ENCODE data around the gene OR2C3. TPM values are rescaled to one million over a fixed set of nuclear protein-coding genes. Genes with fewer than 3 reads are reported as not detected.

The OR2C3 gene
- total RNA-seq, 1 experiment from 2014 or later: not detected

GRCh38 chr1:247538561-247538960 lies 2.3 kb upstream of the OR2C3 start:
- no TSS peak for BruUV-seq (replicated peaks)

GRCh38 chr1:247535402-247535801 lies 838 bp downstream of the OR2C3 start:
- no TSS peak for BruUV-seq (replicated peaks)
- no peaks in the 10 kb centered on the region for H3K9me3 ChIP-seq (ENCODE audit: control insufficient read depth in 1 of 2, insufficient read depth in 1 of 2, low read depth in 1 of 2, low read length in 2 of 2)

More at GRCh38 chr1:247538561-247538960, 2.3 kb upstream of the OR2C3 start:
- 0 out of 2 replicates have a peak, but pooled peaks cover 4% of the 10 kb centered on the region for H3K27me3 ChIP-seq (ENCODE audit: insufficient read depth, low read length)
- no peak overlapping the region for H3K9ac ChIP-seq (ENCODE audit: low read length)
- no peaks in the 10 kb centered on the region for H4K20me1 ChIP-seq (ENCODE audit: insufficient read depth)
- no peaks in the 10 kb centered on the region for H3K4me1 ChIP-seq (ENCODE audit: control insufficient read depth in 1 of 2, insufficient read depth in 2 of 2, low read length in 2 of 2)
- H3K4me2 ChIP-seq (ENCODE audit: low read length): no peak overlapping the region
- no peak overlapping the region for H3K27ac ChIP-seq (ENCODE audit: low read depth, low read length)
- H3K9me2 ChIP-seq (ENCODE audit: insufficient read depth): no peaks in the 10 kb centered on the region
- intact Hi-C loops (cut with micrococcal nuclease): no loop called here
- CTCF ChIA-PET: no interaction called here
- TF ChIP-seq RAD21 (IDR thresholded peaks at IDR 0.05; ENCODE audit: low read depth): no peak
- H2AFZ ChIP-seq (ENCODE audit: low read depth, low read length, poor library complexity, severe bottlenecking): no peak overlapping the region
- DNase-seq (ENCODE audit: low read depth, low spot score) (no peak), ATAC-seq (no peak)
- no peaks in the 10 kb centered on the region for H3K36me3 ChIP-seq (ENCODE audit: control insufficient read depth in 1 of 2, insufficient read depth in 2 of 2, low read length in 2 of 2)
- no peak overlapping the region for H3K4me3 ChIP-seq (replicated peaks in 1 of 2; ENCODE audit: low read depth in 1 of 2, low read length in 2 of 2)
- RAD21 ChIA-PET (ENCODE audit: low non-redundant PET in 1 of 2, low total read pairs in 2 of 2, uncharacterized antibody in 2 of 2, unreplicated experiment in 2 of 2): no interaction called here
- POLR2A ChIA-PET: no interaction called here
- no peaks in the 10 kb centered on the region for H3K9me3 ChIP-seq (ENCODE audit: control insufficient read depth in 1 of 2, insufficient read depth in 1 of 2, low read depth in 1 of 2, low read length in 2 of 2)
- H3K79me2 ChIP-seq (ENCODE audit: insufficient read depth, low read length): no peaks in the 10 kb centered on the region

More at GRCh38 chr1:247535402-247535801, 838 bp downstream of the OR2C3 start:
- Histone ChIP-seq H3K4me3 (replicated peaks in 1 of 2; ENCODE audit: low read depth in 1 of 2, low read length in 2 of 2) (no peak overlapping the region), H3K27ac (ENCODE audit: low read depth, low read length) (no peak overlapping the region), H3K27me3 (ENCODE audit: insufficient read depth, low read length) (0 out of 2 replicates have a peak, but pooled peaks cover 4% of the 10 kb centered on the region), H3K9ac (ENCODE audit: low read length) (no peak overlapping the region), H3K9me2 (ENCODE audit: insufficient read depth) (no peaks in the 10 kb centered on the region), H3K4me1 (ENCODE audit: control insufficient read depth in 1 of 2, insufficient read depth in 2 of 2, low read length in 2 of 2) (no peaks in the 10 kb centered on the region), H4K20me1 (ENCODE audit: insufficient read depth) (no peaks in the 10 kb centered on the region), H2AFZ (ENCODE audit: low read depth, low read length, poor library complexity, severe bottlenecking) (no peak overlapping the region), H3K79me2 (ENCODE audit: insufficient read depth, low read length) (no peaks in the 10 kb centered on the region), H3K36me3 (ENCODE audit: control insufficient read depth in 1 of 2, insufficient read depth in 2 of 2, low read length in 2 of 2) (no peaks in the 10 kb centered on the region), H3K4me2 (ENCODE audit: low read length) (no peak overlapping the region)
- TF ChIP-seq EGR1 (IDR thresholded peaks at IDR 0.05; ENCODE audit: low read depth): no peak
- TF ChIP-seq TCF7L2 (IDR thresholded peaks at IDR 0.05; ENCODE audit: borderline replicate concordance, extremely low read depth, insufficient read depth, insufficient read length): no peak
- TF ChIP-seq MAX (IDR thresholded peaks at IDR 0.05): no peak
- TF ChIP-seq SRF (IDR thresholded peaks at IDR 0.05; ENCODE audit: low read depth): no peak
- TF ChIP-seq ZNF274 (IDR thresholded peaks at IDR 0.05; ENCODE audit: low read depth, low read length): no peak
- no peak for TF ChIP-seq CTCF (IDR thresholded peaks at IDR 0.05 in 2 of 3, conservative IDR thresholded peaks at IDR 0.05 in 1 of 3; ENCODE audit: borderline replicate concordance in 1 of 3, insufficient read depth in 1 of 3, low read depth in 2 of 3, low read length in 2 of 3)
- TF ChIP-seq EZH2phosphoT487 (IDR thresholded peaks at IDR 0.05; ENCODE audit: borderline replicate concordance): no peak
- no peak for TF ChIP-seq CBX3 (IDR thresholded peaks at IDR 0.05; ENCODE audit: low read depth)
- TF ChIP-seq POLR2A (IDR thresholded peaks at IDR 0.05; ENCODE audit: borderline replicate concordance, extremely low read depth, insufficient read depth, insufficient read length): no peak
- TF ChIP-seq JUND (IDR thresholded peaks at IDR 0.05): no peak
- TF ChIP-seq EZH2 (IDR thresholded peaks at IDR 0.05): no peak
- DNase-seq (ENCODE audit: low read depth, low spot score) (no peak), ATAC-seq (no peak)
- intact Hi-C loops (cut with micrococcal nuclease): no loop called here
- ChIA-PET CTCF (no interaction called here), RAD21 (ENCODE audit: low non-redundant PET in 1 of 2, low total read pairs in 2 of 2, uncharacterized antibody in 2 of 2, unreplicated experiment in 2 of 2) (no interaction called here), POLR2A (no interaction called here)

All from HCT116 (cell line).